ENCODE data around the gene ZNF629.

DNA sequence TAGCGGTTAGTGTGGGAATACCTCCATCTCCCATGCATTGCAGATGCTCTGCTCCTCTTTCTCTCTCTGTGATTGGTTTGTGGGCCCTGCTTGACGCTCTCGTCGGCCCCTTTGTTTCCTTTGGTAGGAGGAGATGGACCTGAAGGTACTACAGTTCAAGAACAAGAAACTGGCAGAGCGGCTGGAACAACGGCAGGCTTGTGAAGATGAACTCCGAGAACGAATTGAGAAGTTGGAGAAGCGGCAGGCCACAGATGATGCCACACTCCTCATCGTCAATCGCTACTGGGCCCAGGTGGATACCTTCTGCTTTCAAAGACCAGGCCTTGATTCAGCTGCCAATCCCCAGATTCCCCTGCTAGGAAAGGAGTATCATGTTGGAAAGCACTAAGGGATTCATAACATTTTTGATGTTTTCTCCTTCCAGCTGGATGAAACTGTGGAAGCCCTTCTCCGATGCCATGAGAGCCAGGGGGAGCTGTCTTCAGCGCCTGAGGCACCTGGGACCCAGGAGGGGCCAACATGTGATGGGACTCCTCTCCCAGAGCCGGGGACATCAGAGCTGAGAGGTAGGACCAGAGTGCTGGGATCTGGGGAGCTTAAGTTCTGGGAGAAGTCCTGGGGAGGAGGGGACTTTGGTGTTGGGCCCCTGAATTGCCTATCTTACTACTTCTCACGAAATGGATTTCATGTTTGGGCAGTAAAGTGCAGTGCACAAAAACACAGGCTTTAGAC is 23.8 kb downstream of the ZNF629 start:
- TF ChIP-seq ESRRA (IDR thresholded peaks at IDR 0.05; ENCODE audit: borderline replicate concordance, low read length) (no peak), POLR2A (IDR thresholded peaks at IDR 0.05; ENCODE audit: low read length) (no peak)
- TF ChIP-seq, protein P1, sequence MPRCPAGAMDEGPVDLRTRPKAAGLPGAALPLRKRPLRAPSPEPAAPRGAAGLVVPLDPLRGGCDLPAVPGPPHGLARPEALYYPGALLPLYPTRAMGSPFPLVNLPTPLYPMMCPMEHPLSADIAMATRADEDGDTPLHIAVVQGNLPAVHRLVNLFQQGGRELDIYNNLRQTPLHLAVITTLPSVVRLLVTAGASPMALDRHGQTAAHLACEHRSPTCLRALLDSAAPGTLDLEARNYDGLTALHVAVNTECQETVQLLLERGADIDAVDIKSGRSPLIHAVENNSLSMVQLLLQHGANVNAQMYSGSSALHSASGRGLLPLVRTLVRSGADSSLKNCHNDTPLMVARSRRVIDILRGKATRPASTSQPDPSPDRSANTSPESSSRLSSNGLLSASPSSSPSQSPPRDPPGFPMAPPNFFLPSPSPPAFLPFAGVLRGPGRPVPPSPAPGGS (IDR thresholded peaks at IDR 0.05) = no peak
